Vagina (tissue), 2 donors: Measurements from ENCODE around the gene HACD4. TPM values are rescaled to one million over a fixed set of nuclear protein-coding genes. Genes with fewer than 3 reads are reported as not detected.

Experiments
- DNase-seq, 2 donors: peaks; one replicate each; pipeline ENCODE4 v3.0.0-alpha.2; 2017; ENCODE audit errors: extremely low spot score in 2 of 2
- H3K27ac ChIP-seq: fragments of 200-600 bp; sonication (generic); one replicate; pipeline ENCODE4 v1.5.1; 2019
- H3K27me3 ChIP-seq: fragments of 200-600 bp; sonication (generic); one replicate; pipeline ENCODE4 v1.5.1; 2019
- H3K36me3 ChIP-seq, 2 donors: fragments of 200-600 bp; sonication (generic); one replicate each; pipeline ENCODE4 v1.5.1; 2017 to 2019
- H3K4me1 ChIP-seq: fragments of 200-600 bp; sonication (generic); one replicate; pipeline ENCODE4 v1.5.1; 2019
- H3K4me3 ChIP-seq, 2 donors: fragments of 200-600 bp; sonication (generic); 1 replicate in 1 of 2; 2 replicates in 1 of 2; pipeline ENCODE4 v1.5.1; 2016 to 2019
- H3K9me3 ChIP-seq: fragments of 200-600 bp; sonication (generic); one replicate; pipeline ENCODE4 v1.5.1; 2019
- POLR2A ChIP-seq, 2 donors: fragments of 450-650 bp; IDR thresholded peaks; one replicate each; pipeline ENCODE4 v1.6.1; 2017; ENCODE audit warnings: antibody characterized with exemption in 2 of 2, mild to moderate bottlenecking in 2 of 2, moderate library complexity in 2 of 2
- POLR2AphosphoS5 ChIP-seq, 2 donors: sonication (generic); formaldehyde crosslinking; IDR thresholded peaks; one replicate each; pipeline ENCODE4 v1.9.0; 2017; ENCODE audit warnings: antibody characterized with exemption in 2 of 2, mild to moderate bottlenecking in 2 of 2, low read depth in 1 of 2; ENCODE audit not compliant: insufficient read depth in 1 of 2
- intact Hi-C: fragments of 100-400 bp; cut with DNase I; formaldehyde crosslinking; loops from one replicate; pipeline ENCODE4 v1.15.1; 2023
- total RNA-seq: library from RNA; depleted of rRNA; stranded (reverse); fragments of >200 nt; gene quantifications from one replicate; pipeline ENCODE4 v1.2.3, GENCODE V29; 2016
- TF ChIP-seq, protein P1 (sequence below), 3 experiments: fragments of 450-650 bp in 2 of 3; fragments of 200-600 bp in 1 of 3; sonication (generic) in 1 of 3; IDR thresholded peaks; one replicate each; pipeline ENCODE4 v1.5.1; 2017 to 2019; ENCODE audit warnings: antibody characterized with exemption in 3 of 3, mild to moderate bottlenecking in 2 of 3, moderate library complexity in 2 of 3

HACD4 gene
- total RNA-seq, 1 donor from 2014 or later, result 3.2 TPM

DNA sequence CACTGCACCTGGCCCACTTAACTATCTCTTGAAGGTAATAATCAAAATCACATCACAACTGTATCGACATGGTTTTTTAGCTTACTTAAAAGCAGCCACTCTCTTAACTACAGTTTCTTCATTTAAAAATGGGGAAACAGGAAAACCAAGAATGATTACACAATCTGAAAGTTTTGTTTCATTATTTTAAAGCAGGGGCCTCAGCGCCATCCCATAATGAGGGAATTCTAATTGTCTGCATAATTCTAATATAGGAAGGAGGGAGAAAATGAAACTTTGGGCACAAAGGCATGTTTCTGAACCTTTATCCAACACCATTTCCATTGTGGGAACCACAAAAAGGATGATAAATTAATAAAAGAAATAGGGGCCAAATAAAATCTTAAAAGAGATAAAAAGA is 7.6 kb downstream of the HACD4 start:
- no peaks in the 10 kb centered on the region for H3K27me3 ChIP-seq
- TF ChIP-seq, protein P1, sequence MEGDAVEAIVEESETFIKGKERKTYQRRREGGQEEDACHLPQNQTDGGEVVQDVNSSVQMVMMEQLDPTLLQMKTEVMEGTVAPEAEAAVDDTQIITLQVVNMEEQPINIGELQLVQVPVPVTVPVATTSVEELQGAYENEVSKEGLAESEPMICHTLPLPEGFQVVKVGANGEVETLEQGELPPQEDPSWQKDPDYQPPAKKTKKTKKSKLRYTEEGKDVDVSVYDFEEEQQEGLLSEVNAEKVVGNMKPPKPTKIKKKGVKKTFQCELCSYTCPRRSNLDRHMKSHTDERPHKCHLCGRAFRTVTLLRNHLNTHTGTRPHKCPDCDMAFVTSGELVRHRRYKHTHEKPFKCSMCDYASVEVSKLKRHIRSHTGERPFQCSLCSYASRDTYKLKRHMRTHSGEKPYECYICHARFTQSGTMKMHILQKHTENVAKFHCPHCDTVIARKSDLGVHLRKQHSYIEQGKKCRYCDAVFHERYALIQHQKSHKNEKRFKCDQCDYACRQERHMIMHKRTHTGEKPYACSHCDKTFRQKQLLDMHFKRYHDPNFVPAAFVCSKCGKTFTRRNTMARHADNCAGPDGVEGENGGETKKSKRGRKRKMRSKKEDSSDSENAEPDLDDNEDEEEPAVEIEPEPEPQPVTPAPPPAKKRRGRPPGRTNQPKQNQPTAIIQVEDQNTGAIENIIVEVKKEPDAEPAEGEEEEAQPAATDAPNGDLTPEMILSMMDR (IDR thresholded peaks at IDR 0.05), result no peak
- TF ChIP-seq POLR2A (IDR thresholded peaks at IDR 0.05), result no peak
- no peak for TF ChIP-seq POLR2AphosphoS5 (IDR thresholded peaks at IDR 0.05; ENCODE audit: insufficient read depth in 1 of 2, low read depth in 1 of 2)
- DNase-seq, result no peak
- H3K9me3 ChIP-seq, result no peaks in the 10 kb centered on the region
- intact Hi-C loops, result no loop called here
- no peak overlapping the region for H3K27ac ChIP-seq
- H3K36me3 ChIP-seq, result peaks cover 0 to 6% of the 10 kb centered on the region in 2 donors
- no peaks in the 10 kb centered on the region for H3K4me1 ChIP-seq
- H3K4me3 ChIP-seq, result no peak overlapping the region

DNA sequence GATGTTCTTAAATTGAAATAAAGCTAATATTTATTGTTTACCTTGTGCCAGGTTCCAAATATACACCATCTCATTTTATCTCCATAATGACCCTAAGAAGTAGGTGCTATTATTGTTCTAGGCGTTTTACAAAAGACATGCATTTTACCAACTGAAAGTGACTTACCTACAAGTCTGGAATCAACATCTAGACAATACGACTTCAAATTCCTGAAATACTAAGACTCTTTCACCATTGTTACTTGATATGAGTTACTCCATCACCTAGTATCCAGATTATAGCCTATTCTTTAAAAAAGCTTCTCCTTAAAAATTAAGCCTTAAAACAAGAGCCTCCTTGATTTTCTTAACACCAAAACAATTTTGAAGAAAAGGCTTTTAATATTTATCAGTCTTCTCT is 13.3 kb downstream of the HACD4 start:
- no peaks in the 10 kb centered on the region for H3K9me3 ChIP-seq
- no peaks in the 10 kb centered on the region for H3K36me3 ChIP-seq
- no peak overlapping the region for H3K4me3 ChIP-seq
- TF ChIP-seq POLR2A (IDR thresholded peaks at IDR 0.05) (no peak), POLR2AphosphoS5 (IDR thresholded peaks at IDR 0.05; ENCODE audit: insufficient read depth in 1 of 2, low read depth in 1 of 2) (no peak)
- TF ChIP-seq, protein P1 (IDR thresholded peaks at IDR 0.05), result no peak
- no peaks in the 10 kb centered on the region for H3K27me3 ChIP-seq
- intact Hi-C loops, result no loop called here
- H3K27ac ChIP-seq, result no peak overlapping the region
- no peaks in the 10 kb centered on the region for H3K4me1 ChIP-seq
- no peak for DNase-seq

DNA sequence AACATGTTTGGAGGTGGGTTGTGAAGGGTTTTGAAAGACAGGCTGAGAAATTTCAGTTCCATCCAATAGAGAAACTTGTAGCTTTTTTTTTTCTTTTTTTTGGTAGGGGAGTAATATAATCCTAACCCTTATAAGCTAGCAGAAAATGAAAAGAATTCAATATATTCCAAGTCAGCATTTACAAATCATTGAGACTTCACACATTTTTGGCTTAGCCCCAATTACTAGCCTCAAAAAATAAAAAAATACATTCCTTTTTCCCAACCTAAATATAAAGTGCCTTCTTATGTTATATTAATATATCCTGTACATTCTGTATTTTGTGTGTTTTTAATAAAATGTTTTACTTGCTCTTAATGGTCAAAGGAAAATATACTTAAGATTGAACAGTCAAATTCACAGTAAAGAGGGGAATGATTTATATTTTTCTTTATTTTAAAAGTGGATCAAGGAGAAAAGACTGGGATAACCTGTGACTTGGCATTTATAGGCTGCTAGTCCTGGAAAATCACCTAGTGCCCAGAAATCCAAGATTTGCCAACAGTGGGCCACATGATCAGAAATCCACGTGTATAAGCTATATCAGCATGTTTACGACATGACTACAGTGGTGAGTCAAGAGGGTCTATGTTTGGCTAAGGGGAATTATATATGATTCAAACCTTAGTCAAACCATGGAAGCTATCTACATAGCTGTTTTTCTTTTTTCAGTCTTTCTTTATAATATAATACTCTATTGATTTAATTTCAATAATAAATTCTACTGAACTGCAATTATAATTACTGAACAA is 14.5 kb downstream of the HACD4 start:
- Histone ChIP-seq H3K4me3 (no peak overlapping the region), H3K27me3 (no peaks in the 10 kb centered on the region), H3K9me3 (no peaks in the 10 kb centered on the region), H3K4me1 (no peaks in the 10 kb centered on the region), H3K36me3 (no peaks in the 10 kb centered on the region), H3K27ac (no peak overlapping the region)
- intact Hi-C loops, result no loop called here
- TF ChIP-seq POLR2AphosphoS5 (IDR thresholded peaks at IDR 0.05; ENCODE audit: insufficient read depth in 1 of 2, low read depth in 1 of 2), result no peak
- TF ChIP-seq, protein P1 (IDR thresholded peaks at IDR 0.05), result no peak
- TF ChIP-seq POLR2A (IDR thresholded peaks at IDR 0.05), result no peak
- DNase-seq, result no peak

DNA sequence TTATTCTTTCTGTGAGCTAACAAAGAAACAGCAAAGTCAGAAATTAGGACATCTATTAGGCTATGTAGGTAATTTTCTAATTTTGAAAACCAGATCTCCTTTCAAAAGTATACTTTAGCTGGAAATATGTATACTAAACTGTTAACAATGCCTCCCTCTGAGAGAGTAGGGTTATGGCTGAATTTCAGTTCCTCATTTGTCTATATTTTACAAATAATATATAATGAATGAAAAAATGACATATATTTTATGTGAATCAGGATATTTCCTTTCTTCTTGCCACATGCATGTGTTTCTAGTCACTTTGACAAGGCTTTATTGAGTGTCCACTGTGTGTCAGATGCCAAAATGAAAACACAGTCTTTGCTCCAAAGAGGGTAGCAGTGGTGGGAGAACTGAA is 15.4 kb downstream of the HACD4 start:
- intact Hi-C loops, result no loop called here
- H3K4me1 ChIP-seq, result no peaks in the 10 kb centered on the region
- TF ChIP-seq POLR2AphosphoS5 (IDR thresholded peaks at IDR 0.05; ENCODE audit: insufficient read depth in 1 of 2, low read depth in 1 of 2), result no peak
- TF ChIP-seq, protein P1 (IDR thresholded peaks at IDR 0.05), result no peak
- TF ChIP-seq POLR2A (IDR thresholded peaks at IDR 0.05), result no peak

DNA sequence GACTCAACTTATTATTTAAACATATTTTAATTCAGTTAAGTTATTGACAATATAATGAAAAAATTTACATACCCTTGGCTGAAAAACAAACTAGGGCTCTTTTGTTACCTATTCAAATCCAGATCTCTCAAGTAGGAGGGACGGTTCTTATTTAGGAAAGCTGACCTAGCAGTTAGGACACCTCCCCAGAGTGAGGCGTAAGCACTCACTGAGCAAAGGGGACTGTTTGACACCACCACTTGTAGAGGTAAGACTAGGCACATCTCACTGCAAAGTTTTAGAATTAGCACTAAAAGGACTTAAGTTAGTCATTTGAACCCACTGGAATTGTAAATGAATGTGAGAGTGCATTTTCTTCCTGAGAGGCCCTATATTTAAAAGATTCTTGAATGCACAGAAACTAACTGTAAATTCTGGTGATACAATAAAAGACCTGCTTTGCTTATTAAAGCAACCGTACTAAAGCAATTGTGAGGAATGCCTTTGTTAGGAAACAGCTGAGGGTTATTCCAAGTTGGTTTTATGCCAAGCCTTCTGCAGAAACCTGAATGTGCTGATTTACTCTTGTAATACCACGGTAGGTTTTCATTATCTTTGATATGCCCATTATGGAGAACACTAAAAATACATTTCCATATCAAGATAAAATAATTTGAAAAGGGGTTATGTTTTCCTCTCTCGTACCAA is 16.2 kb downstream of the HACD4 start:
- Histone ChIP-seq H3K4me1 (no peaks in the 10 kb centered on the region), H3K27me3 (no peaks in the 10 kb centered on the region), H3K27ac (no peak overlapping the region), H3K4me3 (no peak overlapping the region), H3K9me3 (no peaks in the 10 kb centered on the region), H3K36me3 (no peaks in the 10 kb centered on the region)
- no peak for DNase-seq
- no peak for TF ChIP-seq POLR2AphosphoS5 (IDR thresholded peaks at IDR 0.05; ENCODE audit: insufficient read depth in 1 of 2, low read depth in 1 of 2)
- TF ChIP-seq, protein P1 (IDR thresholded peaks at IDR 0.05), result no peak
- TF ChIP-seq POLR2A (IDR thresholded peaks at IDR 0.05), result no peak
- intact Hi-C loops, result no loop called here

More for the DNA sequence above, 15.4 kb downstream of the HACD4 start:
- H3K27ac ChIP-seq, result no peak overlapping the region
- no peaks in the 10 kb centered on the region for H3K27me3 ChIP-seq
- H3K36me3 ChIP-seq, result no peaks in the 10 kb centered on the region
- H3K9me3 ChIP-seq, result no peaks in the 10 kb centered on the region
- no peak overlapping the region for H3K4me3 ChIP-seq
- DNase-seq, result no peak
